ENCODE measurements around the gene KIAA1614.
"Not testable (repeated sequence)": the region's sequence is repeated elsewhere in the genome, so short reads cannot be mapped to it uniquely, and the experiment has no call there.

Gene KIAA1614

DNA sequence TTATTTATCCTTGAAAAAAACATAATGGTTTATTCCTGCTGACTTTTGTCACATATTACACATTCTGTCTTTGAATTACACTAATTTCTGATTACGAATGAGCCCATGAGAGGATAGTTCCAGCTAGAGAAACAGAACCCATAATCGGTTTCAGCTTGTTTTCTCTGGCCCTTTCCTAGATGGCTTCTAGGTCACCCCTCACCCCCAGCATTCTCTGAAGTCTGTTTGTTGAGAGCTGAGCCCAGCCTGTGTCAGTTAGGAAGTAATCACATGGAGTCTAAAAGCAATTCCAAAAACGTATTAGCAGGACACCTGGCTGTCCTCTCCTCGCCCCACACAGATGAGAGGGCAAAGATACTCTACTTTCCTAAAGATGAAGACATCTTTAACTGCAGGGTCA is 48.9 kb downstream of the KIAA1614 start:
- WGBS, 2 experiments = 93 to 94% methylated on average over 4 of the region's 4 CpGs
- Histone ChIP-seq H3K36me3 (ENCODE audit: control insufficient read depth, insufficient read depth, low read length) (peaks cover 11% of the 10 kb centered on the region), H3K4me3 (ENCODE audit: insufficient read depth, low read depth, low read length) (no peak overlapping the region)

DNA sequence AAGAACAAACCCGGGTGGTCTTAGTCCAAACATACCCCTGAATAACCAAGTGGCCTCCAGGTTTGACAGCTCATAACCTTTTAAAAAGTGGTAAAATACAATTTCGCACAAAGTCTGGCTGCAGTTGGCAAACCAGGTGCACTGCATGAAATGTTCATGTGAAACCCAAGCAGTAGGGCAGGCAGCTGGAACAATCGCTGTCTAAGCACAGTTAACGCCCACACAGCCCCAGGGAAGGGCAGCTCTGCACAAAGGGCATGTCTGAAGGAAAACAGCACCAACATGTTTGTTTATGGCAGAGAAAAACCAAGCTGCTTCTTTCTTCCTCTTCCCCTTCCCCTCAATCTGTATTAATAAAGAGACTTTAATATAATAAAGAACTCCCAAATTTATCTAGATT is 49.5 kb downstream of the KIAA1614 start:
- Histone ChIP-seq H3K4me3 (ENCODE audit: insufficient read depth, low read depth, low read length) (no peak overlapping the region), H3K27ac (ENCODE audit: insufficient read depth, low read depth, low read length, poor library complexity, severe bottlenecking) (no peak overlapping the region), H3K27me3 (ENCODE audit: control insufficient read depth, insufficient read depth, low read length, poor library complexity, severe bottlenecking) (no peaks in the 10 kb centered on the region), H3K36me3 (ENCODE audit: control insufficient read depth, insufficient read depth, low read length) (peaks cover 11% of the 10 kb centered on the region), H3K9me3 (ENCODE audit: control insufficient read depth, low read length) (no peaks in the 10 kb centered on the region), H3K4me1 (ENCODE audit: control insufficient read depth, insufficient read depth, low read length) (peaks cover 11% of the 10 kb centered on the region)
- 88 to 92% methylated on average over 4 of the region's 4 CpGs for WGBS, 2 experiments

More for the DNA sequence above, 48.9 kb downstream of the KIAA1614 start:
- no peak overlapping the region for H3K27ac ChIP-seq (ENCODE audit: insufficient read depth, low read depth, low read length, poor library complexity, severe bottlenecking)
- no peaks in the 10 kb centered on the region for H3K27me3 ChIP-seq (ENCODE audit: control insufficient read depth, insufficient read depth, low read length, poor library complexity, severe bottlenecking)
- peaks cover 6% of the 10 kb centered on the region for H3K4me1 ChIP-seq (ENCODE audit: control insufficient read depth, insufficient read depth, low read length)
- H3K9me3 ChIP-seq (ENCODE audit: control insufficient read depth, low read length) = no peaks in the 10 kb centered on the region

GRCh38 chr1:180964056-180964455 is 51.4 kb downstream of the KIAA1614 start:
- peaks cover 13% of the 10 kb centered on the region for H3K4me1 ChIP-seq (ENCODE audit: control insufficient read depth, insufficient read depth, low read length)
- H3K4me3 ChIP-seq (ENCODE audit: insufficient read depth, low read depth, low read length) = no peak overlapping the region
- H3K36me3 ChIP-seq (ENCODE audit: control insufficient read depth, insufficient read depth, low read length) = peaks cover 11% of the 10 kb centered on the region
- no peak overlapping the region for H3K27ac ChIP-seq (ENCODE audit: insufficient read depth, low read depth, low read length, poor library complexity, severe bottlenecking)
- 87 to 92% methylated on average over 10 of the region's 10 CpGs for WGBS, 2 experiments
- no peaks in the 10 kb centered on the region for H3K27me3 ChIP-seq (ENCODE audit: control insufficient read depth, insufficient read depth, low read length, poor library complexity, severe bottlenecking)
- H3K9me3 ChIP-seq (ENCODE audit: control insufficient read depth, low read length) = no peaks in the 10 kb centered on the region

DNA sequence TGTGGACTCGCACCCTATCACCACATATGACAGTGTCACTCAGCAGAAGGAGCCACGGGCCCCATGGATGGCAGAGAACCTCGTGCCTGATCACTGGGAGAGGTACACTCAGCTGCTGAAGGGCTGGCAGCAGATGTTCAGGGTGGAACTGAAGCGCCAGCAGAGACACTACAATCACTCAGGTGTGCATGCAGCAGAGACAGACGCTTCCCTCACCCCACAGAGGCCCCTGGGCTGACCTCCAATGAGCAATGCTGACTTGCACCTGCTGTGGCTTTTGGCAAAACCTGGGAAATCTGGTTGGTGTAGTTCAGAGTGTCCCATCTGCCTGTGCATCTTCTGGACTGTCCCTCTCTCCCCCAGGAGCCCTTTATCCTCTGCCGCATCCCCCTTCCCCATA is 51.9 kb downstream of the KIAA1614 start:
- H3K4me1 ChIP-seq (ENCODE audit: control insufficient read depth, insufficient read depth, low read length) = peaks cover 13% of the 10 kb centered on the region
- 95 to 97% methylated on average over 6 of the region's 6 CpGs for WGBS, 2 experiments
- no peaks in the 10 kb centered on the region for H3K27me3 ChIP-seq (ENCODE audit: control insufficient read depth, insufficient read depth, low read length, poor library complexity, severe bottlenecking)
- no peaks in the 10 kb centered on the region for H3K9me3 ChIP-seq (ENCODE audit: control insufficient read depth, low read length)
- H3K27ac ChIP-seq (ENCODE audit: insufficient read depth, low read depth, low read length, poor library complexity, severe bottlenecking) = no peak overlapping the region
- H3K36me3 ChIP-seq (ENCODE audit: control insufficient read depth, insufficient read depth, low read length) = peaks cover 10% of the 10 kb centered on the region
- no peak overlapping the region for H3K4me3 ChIP-seq (ENCODE audit: insufficient read depth, low read depth, low read length)

- Histone ChIP-seq H3K9me3 (ENCODE audit: control insufficient read depth, low read length) (no peaks in the 10 kb centered on the region), H3K36me3 (ENCODE audit: control insufficient read depth, insufficient read depth, low read length) (peaks cover 11% of the 10 kb centered on the region), H3K4me3 (ENCODE audit: insufficient read depth, low read depth, low read length) (no peak overlapping the region), H3K27ac (ENCODE audit: insufficient read depth, low read depth, low read length, poor library complexity, severe bottlenecking) (no peak overlapping the region), H3K27me3 (ENCODE audit: control insufficient read depth, insufficient read depth, low read length, poor library complexity, severe bottlenecking) (no peaks in the 10 kb centered on the region), H3K4me1 (ENCODE audit: control insufficient read depth, insufficient read depth, low read length) (peaks cover 13% of the 10 kb centered on the region)
- WGBS, 2 experiments = 81 to 88% methylated on average over 4 of the region's 4 CpGs
These were observed 53.6 kb downstream of the KIAA1614 start for GRCh38 chr1:180966312-180966711.

- H3K4me1 ChIP-seq (ENCODE audit: control insufficient read depth, insufficient read depth, low read length) = peaks cover 10% of the 10 kb centered on the region
- H3K27ac ChIP-seq (ENCODE audit: insufficient read depth, low read depth, low read length, poor library complexity, severe bottlenecking) = no peak overlapping the region
- peaks cover 11% of the 10 kb centered on the region for H3K36me3 ChIP-seq (ENCODE audit: control insufficient read depth, insufficient read depth, low read length)
- 81 to 87% methylated on average over 14 to 15 of the region's 15 CpGs for WGBS, 2 experiments
- no peaks in the 10 kb centered on the region for H3K9me3 ChIP-seq (ENCODE audit: control insufficient read depth, low read length)
- H3K27me3 ChIP-seq (ENCODE audit: control insufficient read depth, insufficient read depth, low read length, poor library complexity, severe bottlenecking) = no peaks in the 10 kb centered on the region
- H3K4me3 ChIP-seq (ENCODE audit: insufficient read depth, low read depth, low read length) = no peak overlapping the region
These were observed 54.2 kb downstream of the KIAA1614 start for GRCh38 chr1:180966744-180967536.

DNA sequence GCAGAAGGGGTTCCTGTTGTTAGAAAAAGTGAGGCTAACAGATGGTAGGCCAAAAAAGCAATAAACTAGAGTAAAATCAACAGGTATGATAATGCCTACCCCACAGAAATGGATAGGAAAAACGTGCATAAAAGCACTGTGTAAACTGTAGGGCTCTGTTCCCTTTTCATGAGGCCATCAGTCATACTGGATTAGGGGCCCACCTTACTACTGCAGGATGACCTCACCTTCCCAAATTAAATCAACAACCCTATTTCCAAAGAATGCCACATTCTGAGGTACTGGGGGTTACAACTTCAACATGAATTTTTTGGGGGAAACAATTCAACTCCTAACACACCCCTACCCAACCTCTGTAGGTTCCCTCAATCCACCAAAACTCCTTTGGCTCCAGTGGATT is 54.9 kb downstream of the KIAA1614 start:
- WGBS, 2 experiments = 92 to 93% methylated on average over 1 of the region's 1 CpG
- peaks cover 16% of the 10 kb centered on the region for H3K36me3 ChIP-seq (ENCODE audit: control insufficient read depth, insufficient read depth, low read length)
- no peaks in the 10 kb centered on the region for H3K9me3 ChIP-seq (ENCODE audit: control insufficient read depth, low read length)
- H3K27me3 ChIP-seq (ENCODE audit: control insufficient read depth, insufficient read depth, low read length, poor library complexity, severe bottlenecking) = no peaks in the 10 kb centered on the region
- no peak overlapping the region for H3K27ac ChIP-seq (ENCODE audit: insufficient read depth, low read depth, low read length, poor library complexity, severe bottlenecking)
- H3K4me1 ChIP-seq (ENCODE audit: control insufficient read depth, insufficient read depth, low read length) = peaks cover 9% of the 10 kb centered on the region
- no peak overlapping the region for H3K4me3 ChIP-seq (ENCODE audit: insufficient read depth, low read depth, low read length)

GRCh38 chr1:180968834-180969233 is 56.1 kb downstream of the KIAA1614 start:
- 92 to 95% methylated on average over 8 of the region's 8 CpGs for WGBS, 2 experiments
- not testable (repeated sequence) for H3K4me1 ChIP-seq (ENCODE audit: control insufficient read depth, insufficient read depth, low read length)
- H3K36me3 ChIP-seq (ENCODE audit: control insufficient read depth, insufficient read depth, low read length) = peaks cover 16% of the 10 kb centered on the region

GRCh38 chr1:180969434-180969833 is 56.7 kb downstream of the KIAA1614 start:
- Histone ChIP-seq H3K36me3 (ENCODE audit: control insufficient read depth, insufficient read depth, low read length) (peaks cover 16% of the 10 kb centered on the region), H3K27ac (ENCODE audit: insufficient read depth, low read depth, low read length, poor library complexity, severe bottlenecking) (no peak overlapping the region), H3K9me3 (ENCODE audit: control insufficient read depth, low read length) (no peaks in the 10 kb centered on the region), H3K4me1 (ENCODE audit: control insufficient read depth, insufficient read depth, low read length) (peaks cover 15% of the 10 kb centered on the region), H3K27me3 (ENCODE audit: control insufficient read depth, insufficient read depth, low read length, poor library complexity, severe bottlenecking) (no peaks in the 10 kb centered on the region), H3K4me3 (ENCODE audit: insufficient read depth, low read depth, low read length) (no peak overlapping the region)
- 81 to 86% methylated on average over 8 of the region's 8 CpGs for WGBS, 2 experiments

More at GRCh38 chr1:180968834-180969233, 56.1 kb downstream of the KIAA1614 start:
- H3K27ac ChIP-seq (ENCODE audit: insufficient read depth, low read depth, low read length, poor library complexity, severe bottlenecking); H3K9me3 ChIP-seq (ENCODE audit: control insufficient read depth, low read length); H3K27me3 ChIP-seq (ENCODE audit: control insufficient read depth, insufficient read depth, low read length, poor library complexity, severe bottlenecking); H3K4me3 ChIP-seq (ENCODE audit: insufficient read depth, low read depth, low read length): not testable (repeated sequence)

GRCh38 chr1:180970333-180971079 is 57.8 kb downstream of the KIAA1614 start:
- H3K4me1 ChIP-seq (ENCODE audit: control insufficient read depth, insufficient read depth, low read length) = peaks cover 16% of the 10 kb centered on the region
- H3K27ac ChIP-seq (ENCODE audit: insufficient read depth, low read depth, low read length, poor library complexity, severe bottlenecking) = no peak overlapping the region
- no peak overlapping the region for H3K4me3 ChIP-seq (ENCODE audit: insufficient read depth, low read depth, low read length)
- H3K27me3 ChIP-seq (ENCODE audit: control insufficient read depth, insufficient read depth, low read length, poor library complexity, severe bottlenecking) = no peaks in the 10 kb centered on the region
- peaks cover 19% of the 10 kb centered on the region for H3K36me3 ChIP-seq (ENCODE audit: control insufficient read depth, insufficient read depth, low read length)
- WGBS, 2 experiments = 93% methylated on average over 15 of the region's 15 CpGs
- H3K9me3 ChIP-seq (ENCODE audit: control insufficient read depth, low read length) = no peaks in the 10 kb centered on the region

Measured in ectodermal cell (in vitro differentiated cells).